ENCODE measurements around the gene SSBP3.

The SSBP3 gene

GRCh38 chr1:54225378-54225777 is 180.8 kb downstream of the SSBP3 start:
- H3K4me3 ChIP-seq (ENCODE audit: low read depth, low read length) = no peak overlapping the region
- TF ChIP-seq CTCF (IDR thresholded peaks at IDR 0.05; ENCODE audit: low read depth, low read length) = no peak

- H3K4me3 ChIP-seq (ENCODE audit: low read depth, low read length) = no peak overlapping the region
- no peak for TF ChIP-seq CTCF (IDR thresholded peaks at IDR 0.05; ENCODE audit: low read depth, low read length)
Observed at GRCh38 chr1:54224233-54224632, 182.0 kb downstream of the SSBP3 start.

GRCh38 chr1:54223441-54224202 is 182.6 kb downstream of the SSBP3 start:
- no peak for TF ChIP-seq CTCF (IDR thresholded peaks at IDR 0.05; ENCODE audit: low read depth, low read length)

GRCh38 chr1:54222711-54223110 is 183.5 kb downstream of the SSBP3 start:
- no peak for TF ChIP-seq CTCF (IDR thresholded peaks at IDR 0.05; ENCODE audit: low read depth, low read length)

More at GRCh38 chr1:54223441-54224202, 182.6 kb downstream of the SSBP3 start:
- H3K4me3 ChIP-seq (ENCODE audit: low read depth, low read length) = no peak overlapping the region

GRCh38 chr1:54221867-54222484 is 184.2 kb downstream of the SSBP3 start:
- no peak for TF ChIP-seq CTCF (IDR thresholded peaks at IDR 0.05; ENCODE audit: low read depth, low read length)
- H3K4me3 ChIP-seq (ENCODE audit: low read depth, low read length) = no peak overlapping the region

More at GRCh38 chr1:54222711-54223110, 183.5 kb downstream of the SSBP3 start:
- no peak overlapping the region for H3K4me3 ChIP-seq (ENCODE audit: low read depth, low read length)

GRCh38 chr1:54221113-54221834 is 184.9 kb downstream of the SSBP3 start:
- no peak overlapping the region for H3K4me3 ChIP-seq (ENCODE audit: low read depth, low read length)
- TF ChIP-seq CTCF (IDR thresholded peaks at IDR 0.05; ENCODE audit: low read depth, low read length) = no peak
